Effector memory CD4-positive, alpha-beta T cell (primary cell): ENCODE measurements around the gene IMP4.

ENCODE experiments used
- DNase-seq, 3 donors: peaks; one replicate each; pipeline ENCODE4 v3.0.0-alpha.2; 2020
- H3K27ac ChIP-seq: 2 replicates; pipeline ENCODE4 v1.7.0; 2013; ENCODE audit warnings: mild to moderate bottlenecking, low read length, moderate library complexity; ENCODE audit not compliant: insufficient read depth, poor library complexity, severe bottlenecking
- H3K27me3 ChIP-seq: replicated peaks from 2 replicates; pipeline ENCODE4 v1.7.0; 2013; ENCODE audit warnings: mild to moderate bottlenecking, low read length; ENCODE audit not compliant: insufficient read depth, control insufficient read depth, poor library complexity, severe bottlenecking
- H3K36me3 ChIP-seq: 2 replicates; pipeline ENCODE4 v1.7.0; 2013; ENCODE audit warnings: mild to moderate bottlenecking, low read length, moderate library complexity; ENCODE audit not compliant: control insufficient read depth, insufficient read depth
- H3K4me1 ChIP-seq: 2 replicates; pipeline ENCODE4 v1.7.0; 2013; ENCODE audit warnings: low read length, mild to moderate bottlenecking; ENCODE audit not compliant: control insufficient read depth, insufficient read depth, poor library complexity, severe bottlenecking
- H3K4me3 ChIP-seq: 2 replicates; pipeline ENCODE4 v1.7.0; 2013; ENCODE audit warnings: low read length, low read depth, mild to moderate bottlenecking; ENCODE audit not compliant: insufficient read depth, poor library complexity, severe bottlenecking
- H3K9me3 ChIP-seq: 2 replicates; pipeline ENCODE4 v1.7.0; 2013; ENCODE audit warnings: mild to moderate bottlenecking, low read length, moderate library complexity; ENCODE audit not compliant: control insufficient read depth

The IMP4 gene

DNA sequence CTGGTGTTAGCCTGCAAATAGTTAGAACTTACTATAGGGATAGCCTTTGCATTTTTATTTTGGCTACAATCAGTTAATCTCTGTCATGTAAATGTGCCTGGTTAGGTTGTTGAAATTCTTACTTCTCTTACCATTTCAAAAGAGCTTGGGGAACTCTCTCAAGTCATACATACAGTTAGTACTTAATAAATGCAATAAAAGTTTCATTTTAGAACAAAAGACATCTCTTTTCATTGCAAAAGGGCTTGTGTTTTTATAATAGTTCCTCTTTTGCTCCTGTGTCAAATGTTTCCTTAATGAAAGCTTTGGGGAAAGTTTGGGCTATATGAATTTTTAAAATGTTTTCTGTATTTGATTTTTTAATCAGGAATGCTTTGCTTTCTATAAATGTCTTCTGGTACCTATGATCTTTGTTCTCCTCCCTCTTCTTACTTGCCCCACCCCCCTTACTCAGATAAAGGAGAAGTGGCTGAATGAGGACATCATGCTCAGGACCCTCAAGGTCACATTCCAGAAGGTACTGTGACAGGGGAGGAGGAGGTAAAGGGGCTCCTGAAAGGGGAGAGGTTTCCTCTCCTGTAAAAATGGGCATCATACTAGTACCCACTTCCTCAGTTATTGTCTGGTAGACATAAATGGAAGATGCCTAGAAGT, 26.7 kb downstream of the IMP4 start:
- Histone ChIP-seq H3K9me3 (no peaks in the 10 kb centered on the region), H3K4me1 (peaks cover 29% of the 10 kb centered on the region), H3K4me3 (no peak overlapping the region), H3K27me3 (no peaks in the 10 kb centered on the region), H3K27ac (no peak overlapping the region), H3K36me3 (no peaks in the 10 kb centered on the region)
- DNase-seq = no peak

DNA sequence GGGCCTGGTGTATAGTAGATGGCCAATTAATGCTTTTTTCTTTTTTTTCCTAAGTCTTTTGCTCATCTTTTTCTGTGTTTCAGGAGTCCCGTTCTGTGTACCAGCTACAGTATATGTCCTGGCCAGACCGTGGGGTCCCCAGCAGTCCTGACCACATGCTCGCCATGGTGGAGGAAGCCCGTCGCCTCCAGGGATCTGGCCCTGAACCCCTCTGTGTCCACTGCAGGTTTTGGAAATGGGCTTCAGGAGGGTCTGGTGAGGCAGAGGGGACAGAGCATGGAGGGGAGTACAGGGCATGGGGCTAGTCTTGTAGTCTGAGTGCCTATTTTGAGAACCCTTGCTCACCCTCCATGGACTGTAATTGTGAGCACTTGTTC, 27.3 kb downstream of the IMP4 start:
- H3K4me3 ChIP-seq = no peak overlapping the region

DNA sequence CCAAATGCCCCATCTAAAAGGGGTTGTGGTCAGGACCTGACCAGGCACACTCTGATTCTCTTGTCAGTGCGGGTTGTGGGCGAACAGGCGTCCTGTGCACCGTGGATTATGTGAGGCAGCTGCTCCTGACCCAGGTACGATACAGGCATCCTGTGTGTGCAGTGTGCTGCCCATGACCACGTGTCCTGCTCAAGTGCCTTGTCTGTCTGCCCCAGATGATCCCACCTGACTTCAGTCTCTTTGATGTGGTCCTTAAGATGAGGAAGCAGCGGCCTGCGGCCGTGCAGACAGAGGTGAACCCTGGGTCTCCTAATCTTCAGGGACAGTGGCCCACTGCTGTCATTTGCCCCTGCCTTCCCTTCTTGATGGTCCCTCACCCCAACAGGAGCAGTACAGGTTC, 27.8 kb downstream of the IMP4 start:
- DNase-seq = peak; percentile 37 to 55 (median 42)
- H3K27ac ChIP-seq = peak overlapping the region; percentile 60

More for the DNA sequence above, 27.3 kb downstream of the IMP4 start:
- no peaks in the 10 kb centered on the region for H3K27me3 ChIP-seq
- no peak for DNase-seq
- peak overlapping the region; percentile 60 for H3K27ac ChIP-seq
- no peaks in the 10 kb centered on the region for H3K9me3 ChIP-seq
- no peaks in the 10 kb centered on the region for H3K36me3 ChIP-seq
- H3K4me1 ChIP-seq = peaks cover 29% of the 10 kb centered on the region

DNA sequence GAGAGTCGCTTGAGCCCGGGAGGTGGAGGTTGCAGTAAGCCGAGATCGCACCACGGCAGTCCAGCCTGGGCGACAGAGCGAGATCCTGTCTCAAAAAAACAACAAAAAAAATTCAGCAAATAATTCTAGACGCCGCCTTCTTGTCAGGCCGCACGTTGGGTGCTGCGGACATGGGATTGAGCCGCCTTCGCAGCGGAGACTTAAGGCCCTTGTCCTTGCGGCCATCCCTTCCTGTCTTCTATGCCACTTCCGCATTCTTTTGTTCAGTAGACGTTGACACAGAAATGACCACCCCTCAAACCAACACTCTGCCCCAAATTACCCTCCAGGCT, 29.0 kb downstream of the IMP4 start:
- H3K27me3 ChIP-seq = no peaks in the 10 kb centered on the region
- no peak for DNase-seq
- H3K4me1 ChIP-seq = peaks cover 32% of the 10 kb centered on the region
- H3K36me3 ChIP-seq = no peaks in the 10 kb centered on the region
- peak overlapping the region; percentile 75 for H3K4me3 ChIP-seq
- peak overlapping the region; percentile 60 for H3K27ac ChIP-seq
- H3K9me3 ChIP-seq = no peaks in the 10 kb centered on the region

More for the DNA sequence above, 27.8 kb downstream of the IMP4 start:
- Histone ChIP-seq H3K9me3 (no peaks in the 10 kb centered on the region), H3K36me3 (no peaks in the 10 kb centered on the region), H3K4me3 (peak overlapping the region; percentile 24), H3K27me3 (no peaks in the 10 kb centered on the region), H3K4me1 (peaks cover 29% of the 10 kb centered on the region)

DNA sequence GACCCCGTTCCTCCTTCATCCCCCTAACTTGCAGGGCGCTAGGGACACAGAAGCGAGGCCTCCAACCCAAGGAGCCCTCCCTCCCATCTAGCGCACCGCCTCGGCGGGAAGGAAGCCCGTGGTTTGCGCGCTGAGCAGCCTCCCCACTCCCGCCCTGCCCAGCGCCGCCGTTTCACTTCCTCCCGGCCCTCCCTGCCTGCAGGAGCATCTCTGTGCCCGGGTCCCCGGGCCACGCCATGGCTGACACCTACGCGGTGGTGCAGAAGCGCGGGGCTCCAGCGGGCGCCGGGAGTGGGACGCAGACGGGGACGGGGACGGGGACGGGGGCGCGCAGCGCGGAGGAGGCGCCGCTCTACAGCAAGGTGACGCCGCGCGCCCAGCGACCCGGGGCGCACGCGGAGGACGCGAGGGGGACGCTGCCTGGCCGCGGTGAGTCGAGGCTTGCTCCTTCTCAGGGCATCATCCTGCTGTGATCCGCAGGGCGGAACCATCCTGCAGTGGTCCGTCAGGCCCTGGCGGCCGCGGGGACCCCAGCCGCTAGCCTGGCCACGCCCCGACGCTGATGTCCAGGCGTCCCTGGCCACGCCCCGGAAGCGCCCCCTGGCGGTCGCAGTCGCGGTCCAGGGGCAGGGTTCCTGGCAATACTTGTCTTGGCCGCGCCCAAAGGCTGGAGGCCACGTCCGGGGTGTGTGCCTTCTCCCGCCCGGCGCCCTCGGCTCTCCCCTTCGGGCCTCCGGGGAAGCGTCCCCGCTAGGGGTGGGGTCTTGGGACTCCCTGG, 29.5 kb downstream of the IMP4 start:
- Histone ChIP-seq H3K27me3 (no peaks in the 10 kb centered on the region), H3K4me3 (peak overlapping the region; percentile 75), H3K4me1 (peaks cover 33% of the 10 kb centered on the region), H3K9me3 (no peaks in the 10 kb centered on the region), H3K36me3 (no peaks in the 10 kb centered on the region), H3K27ac (peak overlapping the region; percentile 60)
- DNase-seq = peak; percentile 42 to 61 (median 50)

DNA sequence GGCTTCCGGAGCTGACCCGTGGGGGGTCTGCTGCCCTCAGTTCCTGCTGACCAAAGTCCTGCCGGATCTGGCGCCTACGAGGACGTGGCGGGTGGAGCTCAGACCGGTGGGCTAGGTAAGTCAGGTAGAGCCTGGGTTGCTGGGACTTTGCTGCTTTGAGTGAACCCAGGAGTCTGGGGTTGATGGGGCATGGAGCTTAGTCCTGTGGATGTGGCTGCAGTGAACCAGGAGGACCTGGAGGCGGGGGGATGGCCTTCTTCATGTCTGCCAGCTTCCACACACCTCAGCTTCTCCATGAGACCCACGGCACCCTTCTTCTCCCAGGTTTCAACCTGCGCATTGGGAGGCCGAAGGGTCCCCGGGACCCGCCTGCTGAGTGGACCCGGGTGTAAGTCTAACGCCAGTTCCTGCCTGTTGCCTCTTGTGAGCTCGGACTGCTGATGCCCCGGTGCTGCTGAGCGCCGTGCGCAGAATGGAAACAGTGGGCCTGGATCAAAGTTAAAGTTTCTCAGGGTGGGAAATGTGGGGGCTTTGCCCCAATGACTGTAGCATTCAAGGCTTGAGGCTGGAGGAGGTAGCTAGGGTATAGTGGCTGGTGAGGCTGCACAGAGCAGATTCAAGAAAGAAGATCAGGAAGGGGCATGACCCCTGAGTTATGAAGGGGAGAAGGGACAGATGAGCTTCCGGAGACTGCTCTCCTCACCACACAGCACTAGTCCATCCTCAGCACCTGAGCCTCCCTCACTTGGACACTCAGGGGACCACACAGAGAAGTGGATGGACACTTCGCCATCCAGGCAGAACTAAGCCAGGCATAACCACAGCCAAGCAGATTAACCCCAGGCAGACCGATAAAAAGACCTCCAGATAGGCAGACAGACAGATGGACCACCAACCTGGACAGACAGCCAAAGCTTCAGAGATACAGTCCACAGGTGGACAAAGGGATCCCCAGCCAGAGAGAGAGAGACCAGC, 30.4 kb downstream of the IMP4 start:
- Histone ChIP-seq H3K27me3 (no peaks in the 10 kb centered on the region), H3K27ac (peak overlapping the region; percentile 60), H3K4me3 (peak overlapping the region; percentile 75), H3K9me3 (no peaks in the 10 kb centered on the region), H3K36me3 (no peaks in the 10 kb centered on the region), H3K4me1 (peaks cover 33% of the 10 kb centered on the region)
- no peak for DNase-seq

DNA sequence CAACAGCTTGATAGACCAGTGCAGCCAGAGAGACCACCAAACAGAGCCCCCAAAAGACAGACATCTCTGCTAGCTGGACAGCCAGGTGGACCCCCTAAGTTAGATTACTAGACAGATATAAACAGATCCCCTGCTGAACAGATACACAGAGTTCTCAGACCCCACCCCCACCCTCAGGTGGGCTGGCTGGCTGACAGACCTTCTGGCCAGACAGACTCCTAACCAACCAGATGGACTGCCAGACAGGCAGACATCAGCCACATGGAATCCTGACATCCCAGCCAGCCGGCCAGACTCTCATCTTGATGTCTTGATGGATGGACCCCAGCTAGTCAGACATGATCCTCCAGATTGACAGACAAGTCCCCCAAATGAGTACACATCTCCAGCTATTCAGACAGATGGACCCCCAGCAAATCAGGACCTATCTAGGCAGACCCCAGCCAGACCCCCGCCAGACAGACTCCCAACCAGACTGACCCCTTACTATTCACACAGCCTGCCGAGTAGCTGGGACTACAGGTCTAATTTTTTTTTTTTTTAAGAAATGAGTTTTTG, 31.2 kb downstream of the IMP4 start:
- Histone ChIP-seq H3K27ac (no peak overlapping the region), H3K9me3 (no peaks in the 10 kb centered on the region), H3K27me3 (no peaks in the 10 kb centered on the region), H3K36me3 (no peaks in the 10 kb centered on the region), H3K4me1 (peaks cover 33% of the 10 kb centered on the region), H3K4me3 (no peak overlapping the region)
- no peak for DNase-seq

DNA sequence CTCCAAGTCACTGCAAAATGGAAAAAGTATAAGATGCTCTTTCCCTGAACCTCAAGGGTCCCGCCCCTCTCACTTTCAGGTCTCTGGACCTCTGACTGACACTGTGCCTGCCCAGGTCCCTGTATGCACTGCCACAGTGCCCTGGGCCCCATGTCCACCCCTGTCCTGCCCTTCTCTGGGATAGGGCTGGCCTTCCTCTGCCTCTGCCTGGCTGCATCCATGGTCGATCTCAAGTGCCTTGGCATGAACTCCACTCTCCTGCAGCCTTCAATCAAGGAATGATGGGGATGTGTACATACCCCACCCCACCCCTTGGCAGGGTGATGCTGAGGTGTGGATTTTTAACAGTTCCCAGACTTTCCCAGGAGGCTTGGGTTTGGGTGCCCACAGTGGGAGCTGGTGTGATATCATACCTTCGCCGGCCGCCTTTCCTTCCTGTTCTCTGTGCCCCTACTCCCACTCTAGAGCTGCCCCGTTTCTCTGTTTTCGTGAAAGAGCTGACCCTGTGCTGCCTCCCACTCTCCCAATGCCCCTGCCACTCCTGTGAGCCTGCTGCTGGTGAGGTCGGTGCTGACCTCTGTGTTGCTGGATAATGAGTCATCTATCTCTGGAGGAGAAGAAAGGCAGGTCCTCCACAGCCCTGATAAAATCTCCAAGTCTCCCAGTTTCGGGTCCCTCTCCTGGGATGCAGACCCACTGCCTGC, 32.0 kb downstream of the IMP4 start:
- no peaks in the 10 kb centered on the region for H3K9me3 ChIP-seq
- no peak for DNase-seq
- H3K4me1 ChIP-seq = peaks cover 37% of the 10 kb centered on the region

More for the DNA sequence above, 32.0 kb downstream of the IMP4 start:
- H3K27me3 ChIP-seq = no peaks in the 10 kb centered on the region
- H3K27ac ChIP-seq = no peak overlapping the region
- no peak overlapping the region for H3K4me3 ChIP-seq
- no peaks in the 10 kb centered on the region for H3K36me3 ChIP-seq
